Ishikawa (cell line): Measurements from ENCODE around the gene ZMYND12.

ENCODE experiments used
- CEBPB ChIP-seq: IDR thresholded peaks from 2 replicates; pipeline ENCODE4 v1.6.1; 2012
- CREB1 ChIP-seq: IDR thresholded peaks from 2 replicates; pipeline ENCODE4 v1.6.1; 2012; ENCODE audit warnings: low read depth
- EGR1 ChIP-seq: IDR thresholded peaks from 2 replicates; pipeline ENCODE4 v1.6.1; 2012
- EP300 ChIP-seq: IDR thresholded peaks from 2 replicates; pipeline ENCODE4 v1.6.1; 2012; ENCODE audit warnings: borderline replicate concordance
- FOXM1 ChIP-seq: IDR thresholded peaks from 2 replicates; pipeline ENCODE4 v1.6.1; 2012; ENCODE audit warnings: low read depth, borderline replicate concordance
- RAD21 ChIP-seq: IDR thresholded peaks from 2 replicates; pipeline ENCODE4 v1.6.1; 2012; ENCODE audit warnings: low read depth
- REST ChIP-seq: IDR thresholded peaks from 2 replicates; pipeline ENCODE4 v1.6.1; 2012; ENCODE audit warnings: low read depth, mild to moderate bottlenecking
- TAF1 ChIP-seq: IDR thresholded peaks from 2 replicates; pipeline ENCODE4 v1.6.1; 2012; ENCODE audit warnings: low read depth, mild to moderate bottlenecking
- TCF12 ChIP-seq: IDR thresholded peaks from 2 replicates; pipeline ENCODE4 v1.6.1; 2012; ENCODE audit warnings: low read depth
- YY1 ChIP-seq: IDR thresholded peaks from 2 replicates; pipeline ENCODE4 v1.6.1; 2012; ENCODE audit warnings: low read depth
- TF ChIP-seq, protein P1 (sequence below): IDR thresholded peaks from 2 replicates; pipeline ENCODE4 v1.6.1; 2012

DNA sequence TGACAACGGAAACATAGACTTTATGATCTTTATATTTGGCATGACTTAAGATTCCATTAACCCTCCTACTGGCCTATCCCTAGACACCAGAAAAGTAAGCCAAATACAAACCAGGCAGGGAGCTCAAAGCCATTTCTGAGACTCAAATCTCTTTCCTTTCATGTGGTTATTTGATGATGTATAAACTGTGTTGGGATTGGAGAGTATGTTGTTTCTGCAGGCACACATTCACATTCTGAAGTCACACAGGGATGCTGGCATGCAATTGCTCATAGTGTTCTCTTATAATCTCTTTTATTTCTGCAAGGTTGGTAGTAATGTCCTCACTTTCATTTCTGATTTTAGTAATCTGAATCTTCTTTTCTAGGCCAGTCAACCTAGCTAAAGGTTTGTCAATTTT, 5.8 kb downstream of the ZMYND12 start:
- TF ChIP-seq YY1 (no peak), EP300 (no peak), FOXM1 (no peak), REST (no peak), CREB1 (no peak), RAD21 (no peak), TCF12 (no peak), EGR1 (no peak), TAF1 (no peak), CEBPB (no peak)
- TF ChIP-seq, protein P1, sequence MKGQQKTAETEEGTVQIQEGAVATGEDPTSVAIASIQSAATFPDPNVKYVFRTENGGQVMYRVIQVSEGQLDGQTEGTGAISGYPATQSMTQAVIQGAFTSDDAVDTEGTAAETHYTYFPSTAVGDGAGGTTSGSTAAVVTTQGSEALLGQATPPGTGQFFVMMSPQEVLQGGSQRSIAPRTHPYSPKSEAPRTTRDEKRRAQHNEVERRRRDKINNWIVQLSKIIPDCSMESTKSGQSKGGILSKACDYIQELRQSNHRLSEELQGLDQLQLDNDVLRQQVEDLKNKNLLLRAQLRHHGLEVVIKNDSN: no peak
